Right lobe of liver (tissue), 6 donors: ENCODE data around the gene CENPV. TPM values are rescaled to one million over a fixed set of nuclear protein-coding genes. Genes with fewer than 3 reads are reported as not detected.
"Not testable (repeated sequence)": the region's sequence is repeated elsewhere in the genome, so short reads cannot be mapped to it uniquely, and the experiment has no call there.

Experiments
- ATAC-seq, 4 donors: fragments of 200-7000 bp; cut with Tn5 transposase; one replicate each; pipeline ENCODE4 v1.9.1; 2020; ENCODE audit warnings: mild to moderate bottlenecking in 4 of 4, moderate library complexity in 4 of 4
- DNase-seq, 3 donors: peaks; one replicate each; pipeline ENCODE4 v3.0.0-alpha.2; 2020
- H3K27ac ChIP-seq, 3 donors: fragments of 200-600 bp; one replicate each; pipeline ENCODE4 v1.8.0; 2022
- H3K27me3 ChIP-seq, 2 donors: fragments of 200-600 bp; one replicate each; pipeline ENCODE4 v1.8.0; 2022
- H3K36me3 ChIP-seq, 4 donors: fragments of 200-600 bp; sonication (generic) in 1 of 4; one replicate each; pipeline versions ENCODE4 v1.5.1 to v1.8.0; 2017 to 2022; ENCODE audit warnings: control low read depth in 1 of 4
- H3K4me1 ChIP-seq, 4 donors: fragments of 200-600 bp; sonication (generic) in 1 of 4; one replicate each; pipeline versions ENCODE4 v1.5.1 to v1.8.0; 2017 to 2022; ENCODE audit warnings: control low read depth in 1 of 4
- H3K4me3 ChIP-seq, 3 donors: fragments of 200-600 bp; one replicate each; pipeline ENCODE4 v1.8.0; 2022
- H3K9me3 ChIP-seq, 4 donors: fragments of 200-600 bp; sonication (generic) in 1 of 4; one replicate each; pipeline versions ENCODE4 v1.5.1 to v1.8.0; 2017 to 2022; ENCODE audit warnings: control low read depth in 1 of 4
- CTCF ChIP-seq, 4 donors: fragments of 200-600 bp in 3 of 4; fragments of 450-650 bp in 1 of 4; IDR thresholded peaks; one replicate each; pipeline versions ENCODE4 v1.5.1 to v1.8.0; 2016 to 2022; ENCODE audit warnings: antibody characterized with exemption in 4 of 4, mild to moderate bottlenecking in 2 of 4
- POLR2A ChIP-seq: fragments of 450-650 bp; IDR thresholded peaks from one replicate; pipeline ENCODE4 v1.6.1; 2017; ENCODE audit warnings: antibody characterized with exemption, mild to moderate bottlenecking
- WGBS: methylation state at CpG from one replicate; pipeline ENCODE4 v1.1.6; 2018; ENCODE audit warnings: low coverage, low lambda C conversion rate; ENCODE audit not compliant: insufficient coverage; ENCODE audit errors: missing lambda C conversion rate; 5-methylcytosine and 5-hydroxymethylcytosine counted together
- intact Hi-C, 2 donors: fragments of 100-400 bp; cut with DNase I; formaldehyde crosslinking; loops; one replicate each; pipeline versions ENCODE4 v1.11.2 to v1.14.1; 2022
- total RNA-seq, 6 experiments: library from RNA; depleted of rRNA in 2 of 6; stranded (reverse); fragments of >200 nt in 2 of 6; fragmentation: NEBNext Ultra II Directional in 3 of 6; extraction: Animal tissue kit (Norgen Biotek cat#: 25700) in 3 of 6; gene quantifications; one replicate each; pipeline versions ENCODE4 v1.1.0 to v1.2.4, GENCODE V29; 2016 to 2023
- donor health status: DM: no; HTN: yes; CAD: no.
- donor health status: DM: no; HTN: no; CAD: no.
- donor health status: DM: no; HTN: no; CAD: no.
- donor health status: DM: no; HTN: yes; CAD: no.
- donor health status: DM: no; HTN: yes; CAD: no.

CENPV gene
- total RNA-seq, 6 experiments from 2014 or later, result 19.8 to 34.5 (median 24.8) TPM

DNA sequence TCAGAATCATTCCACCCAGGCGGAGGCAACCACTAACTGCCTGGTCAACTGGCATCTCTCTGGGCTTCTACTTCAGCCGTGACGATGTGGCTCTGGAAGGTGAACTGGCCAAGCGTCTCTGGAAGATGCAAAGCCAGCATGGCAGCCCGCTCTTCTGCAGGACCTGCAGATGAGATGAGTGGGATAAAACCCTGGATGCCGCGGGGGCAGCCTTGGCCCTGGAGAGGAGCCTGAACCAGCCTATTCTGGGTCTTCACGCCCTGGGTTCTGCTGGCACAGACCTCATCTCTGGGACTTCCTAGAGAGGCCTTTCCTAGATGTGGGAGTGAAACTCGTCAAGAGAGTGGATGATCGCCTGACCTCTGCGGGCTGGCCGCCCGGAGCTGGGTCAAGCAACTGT, 38.2 kb upstream of the CENPV start:
- Histone ChIP-seq H3K4me3 (no peak overlapping the region), H3K36me3 (no peaks in the 10 kb centered on the region), H3K4me1 (peaks cover 0 to 15% (median 0%) of the 10 kb centered on the region in 4 donors), H3K27ac (no peak overlapping the region), H3K27me3 (no peaks in the 10 kb centered on the region), H3K9me3 (no peaks in the 10 kb centered on the region)
- intact Hi-C loops, result no loop called here
- ATAC-seq (no peak), DNase-seq (no peak)
- WGBS, result 83% methylated on average over 1 of the region's 13 CpGs
- no peak for TF ChIP-seq CTCF (IDR thresholded peaks at IDR 0.05)
- no peak for TF ChIP-seq POLR2A

GRCh38 chr17:16386126-16386507, 32.8 kb upstream of the CENPV start:
- intact Hi-C loops, ATAC-seq, DNase-seq, H3K9me3 ChIP-seq, H3K27me3 ChIP-seq: not testable (repeated sequence)
- peaks cover 0 to 26% (median 0%) of the 10 kb centered on the region in 4 donors for H3K4me1 ChIP-seq
- peaks cover 4 to 18% (median 12%) of the 10 kb centered on the region in 4 donors for H3K36me3 ChIP-seq
- peak overlapping the region; percentile 76 to 100 (median 86) for H3K27ac ChIP-seq
- WGBS, result 54% methylated on average over 21 of the region's 23 CpGs
- H3K4me3 ChIP-seq, result peak overlapping the region in 2 of 3 donors; percentile 20 to 51

DNA sequence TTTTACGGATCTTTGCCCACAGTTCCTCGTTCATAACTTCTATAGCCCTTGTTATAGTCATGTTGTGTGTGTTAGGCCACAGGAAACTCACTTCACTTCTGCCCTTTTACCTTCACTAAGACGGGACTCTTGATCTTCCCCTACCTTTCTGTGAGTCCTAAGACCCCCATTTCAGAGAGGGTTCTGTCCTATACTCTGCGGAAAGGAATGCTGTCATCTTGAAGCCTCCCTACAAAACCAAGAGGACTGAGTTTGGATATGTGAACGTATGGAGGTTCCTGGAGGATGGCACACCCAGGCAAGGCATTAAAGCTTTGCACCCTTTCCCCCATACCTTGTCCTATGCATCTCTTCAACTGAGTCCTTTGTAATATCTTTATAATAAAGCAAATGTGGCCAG, 31.3 kb upstream of the CENPV start:
- intact Hi-C loops, result no loop called here
- no peaks in the 10 kb centered on the region for H3K9me3 ChIP-seq
- H3K4me1 ChIP-seq, result peaks cover 0 to 26% (median 0%) of the 10 kb centered on the region in 4 donors
- no peaks in the 10 kb centered on the region for H3K27me3 ChIP-seq
- H3K27ac ChIP-seq, result peak overlapping the region; percentile 56 to 100 (median 76)
- ATAC-seq (no peak), DNase-seq (no peak)
- H3K36me3 ChIP-seq, result peaks cover 4 to 18% (median 12%) of the 10 kb centered on the region in 4 donors
- TF ChIP-seq CTCF (IDR thresholded peaks at IDR 0.05) (no peak), POLR2A (no peak)
- WGBS, result 64% methylated on average over 4 of the region's 5 CpGs
- H3K4me3 ChIP-seq, result no peak overlapping the region

DNA sequence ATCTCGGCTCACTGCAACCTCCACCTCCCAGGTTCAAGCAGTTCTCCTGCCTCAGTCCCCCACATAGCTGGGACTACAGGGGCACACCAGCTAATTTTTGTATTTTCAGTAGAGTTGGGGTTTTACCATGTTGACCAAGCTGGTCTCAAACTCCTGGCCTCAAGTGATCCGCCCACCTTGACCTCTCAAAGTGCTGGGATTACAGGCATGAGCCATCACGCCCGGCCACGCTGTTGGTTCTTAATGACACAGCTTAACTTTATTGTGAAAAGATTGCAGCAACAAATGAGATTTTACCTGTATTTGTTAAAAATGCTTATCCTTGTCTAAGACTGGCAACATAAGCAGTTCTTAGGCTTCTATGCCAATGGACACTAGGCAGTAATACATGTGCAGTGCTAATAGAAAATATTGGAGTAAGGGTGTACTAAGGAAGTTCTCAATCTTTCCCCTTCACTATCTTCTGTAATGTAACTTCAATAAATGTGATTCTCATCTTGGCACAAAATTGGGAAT, 30.6 kb upstream of the CENPV start:
- H3K4me1 ChIP-seq, result peaks cover 0 to 28% (median 0%) of the 10 kb centered on the region in 4 donors

More for the DNA sequence above, 30.6 kb upstream of the CENPV start:
- 43% methylated on average over 3 of the region's 5 CpGs for WGBS
- H3K27me3 ChIP-seq, result no peaks in the 10 kb centered on the region
- DNase-seq (no peak), ATAC-seq (no peak)
- H3K27ac ChIP-seq, result peak overlapping the region in 2 of 3 donors; percentile 56 to 100
- H3K4me3 ChIP-seq, result peak overlapping the region in 2 of 3 donors; percentile 71 to 74
- intact Hi-C loops, result no loop called here
- H3K36me3 ChIP-seq, result peaks cover 4 to 18% (median 12%) of the 10 kb centered on the region in 4 donors
- H3K9me3 ChIP-seq, result no peaks in the 10 kb centered on the region
- TF ChIP-seq CTCF (IDR thresholded peaks at IDR 0.05) (no peak), POLR2A (no peak)
